GM23248 (cell line): Measurements from ENCODE around the gene CPSF4. TPM values are rescaled to one million over a fixed set of nuclear protein-coding genes. Genes with fewer than 3 reads are reported as not detected.

Experiments used
- DNase-seq: peaks from one replicate; pipeline ENCODE4 v3.0.0-alpha.2; 2015
- H2AFZ ChIP-seq: fragments of 200-600 bp; sonication (generic); 2 replicates; pipeline ENCODE4 v1.6.1; 2016; ENCODE audit warnings: antibody characterized with exemption
- H3F3A ChIP-seq: fragments of 200-600 bp; sonication (generic); 2 replicates; pipeline ENCODE4 v1.6.1; 2016; ENCODE audit warnings: mild to moderate bottlenecking, antibody characterized with exemption, mixed run types; ENCODE audit not compliant: insufficient read depth
- H3K27ac ChIP-seq: fragments of 200-600 bp; sonication (generic); 2 replicates; pipeline ENCODE4 v1.5.1; 2016; ENCODE audit warnings: mild to moderate bottlenecking
- H3K27me3 ChIP-seq: fragments of 200-600 bp; sonication (generic); replicated peaks from 2 replicates; pipeline ENCODE4 v1.6.1; 2016; ENCODE audit warnings: mild to moderate bottlenecking; ENCODE audit not compliant: insufficient read depth
- H3K36me3 ChIP-seq: fragments of 200-600 bp; sonication (generic); 2 replicates; pipeline ENCODE4 v1.6.1; 2016; ENCODE audit warnings: low read depth, mild to moderate bottlenecking
- H3K4me1 ChIP-seq: fragments of 200-600 bp; sonication (generic); 2 replicates; pipeline ENCODE4 v1.6.1; 2016; ENCODE audit warnings: mild to moderate bottlenecking; ENCODE audit not compliant: insufficient read depth
- H3K4me2 ChIP-seq: fragments of 200-600 bp; sonication (generic); one replicate; pipeline ENCODE4 v1.6.1; 2016; ENCODE audit warnings: mild to moderate bottlenecking; ENCODE audit not compliant: unreplicated experiment
- H3K4me3 ChIP-seq: fragments of 200-600 bp; sonication (generic); 2 replicates; pipeline ENCODE4 v1.5.1; 2016; ENCODE audit warnings: mild to moderate bottlenecking
- H3K79me2 ChIP-seq: fragments of 200-600 bp; sonication (generic); 2 replicates; pipeline ENCODE4 v1.6.1; 2016; ENCODE audit warnings: mild to moderate bottlenecking; ENCODE audit not compliant: insufficient read depth
- H3K9ac ChIP-seq: fragments of 200-600 bp; sonication (generic); 2 replicates; pipeline ENCODE4 v1.6.1; 2016; ENCODE audit warnings: mild to moderate bottlenecking
- H3K9me2 ChIP-seq: fragments of 200-600 bp; sonication (generic); 2 replicates; pipeline ENCODE4 v1.6.1; 2016; ENCODE audit warnings: mixed run types, mild to moderate bottlenecking, moderate library complexity; ENCODE audit not compliant: insufficient read depth
- H3K9me3 ChIP-seq: fragments of 200-600 bp; sonication (generic); one replicate; pipeline ENCODE4 v1.6.1; 2017; ENCODE audit warnings: low read depth
- H4K20me1 ChIP-seq: fragments of 200-600 bp; sonication (generic); 2 replicates; pipeline ENCODE4 v1.6.0; 2016; ENCODE audit not compliant: insufficient read depth
- EZH2 ChIP-seq: fragments of 200-600 bp; sonication (generic); IDR thresholded peaks from 2 replicates; pipeline ENCODE4 v1.6.1; 2018; ENCODE audit warnings: antibody characterized with exemption, mild to moderate bottlenecking; ENCODE audit not compliant: insufficient read depth, poor library complexity, severe bottlenecking
- EZH2phosphoT487 ChIP-seq: fragments of 200-600 bp; sonication (generic); IDR thresholded peaks from 2 replicates; pipeline ENCODE4 v1.6.1; 2018; ENCODE audit warnings: antibody characterized with exemption, moderate library complexity, mild to moderate bottlenecking, low read depth; ENCODE audit not compliant: insufficient read depth
- WGBS, 2 experiments: methylation state at CpG; one replicate each; pipeline ENCODE4 v1.1.6; 2015 to 2017; ENCODE audit warnings: low lambda C conversion rate in 2 of 2, low coverage in 1 of 2; ENCODE audit errors: missing lambda C conversion rate in 2 of 2; 5-methylcytosine and 5-hydroxymethylcytosine counted together
- in situ Hi-C: fragments of 300-500 bp; cut with MboI; formaldehyde crosslinking; loops from 2 replicates; pipeline ENCODE4 v1.15.0; 2020
- polyA plus RNA-seq: library from polyadenylated mRNA; unstranded; fragments of >200 nt; fragmentation: Nextera tagmentation; extraction: Ambion mirVana; gene quantifications from 2 replicates; pipeline ENCODE4 v1.2.1, GENCODE V29; 2016
- total RNA-seq: library from RNA; depleted of rRNA; stranded (reverse); fragments of >200 nt; shearing (Covaris generic); gene quantifications from 2 replicates; pipeline ENCODE4 v1.2.3, GENCODE V29; 2014

Gene CPSF4
- total and polyA plus RNA-seq, 2 experiments from 2014 or later: 19.5 to 44.9 TPM

DNA sequence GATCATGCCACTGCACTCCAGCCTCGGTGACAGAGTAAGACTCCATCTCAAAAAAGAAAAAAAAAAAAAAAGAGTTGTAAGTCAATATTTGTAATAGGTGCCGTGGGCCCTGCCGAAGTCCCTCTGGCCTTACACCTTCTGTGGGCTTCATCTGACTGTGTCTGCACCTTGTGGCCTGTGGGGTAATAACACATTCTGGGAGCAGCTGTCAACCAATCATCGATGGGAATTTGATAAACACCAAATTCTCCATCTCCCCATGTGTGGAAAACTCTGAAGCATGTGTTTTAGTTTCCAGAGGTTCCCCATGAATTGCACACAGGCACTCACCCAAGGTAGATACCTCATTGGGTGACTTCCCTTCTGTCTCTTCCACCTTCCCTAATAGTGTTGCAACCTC is 50.5 kb downstream of the CPSF4 start:
- peaks cover 7% of the 10 kb centered on the region; the same call in 1 of the 2 replicates for H3F3A ChIP-seq
- H3K36me3 ChIP-seq: peaks cover 21% of the 10 kb centered on the region

GRCh38 chr7:99490878-99491277 is 52.1 kb downstream of the CPSF4 start:
- H3K9me3 ChIP-seq: no peaks in the 10 kb centered on the region
- peaks cover 7% of the 10 kb centered on the region; the same call in 1 of the 2 replicates for H3F3A ChIP-seq
- TF ChIP-seq EZH2phosphoT487 (no peak), EZH2 (no peak)
- H4K20me1 ChIP-seq: no peaks in the 10 kb centered on the region
- DNase-seq: no peak
- no peaks in the 10 kb centered on the region for H3K9me2 ChIP-seq
- H3K36me3 ChIP-seq: peaks cover 36% of the 10 kb centered on the region
- peaks cover 39% of the 10 kb centered on the region for H3K79me2 ChIP-seq
- in situ Hi-C loops: no loop called here
- 94 to 96% methylated on average over 3 of the region's 3 CpGs for WGBS, 2 experiments
- no peaks in the 10 kb centered on the region for H3K4me1 ChIP-seq
- no peak overlapping the region for H3K4me3 ChIP-seq
- no peak overlapping the region for H3K4me2 ChIP-seq
- no peak overlapping the region for H2AFZ ChIP-seq
- H3K27ac ChIP-seq: no peak overlapping the region
- H3K9ac ChIP-seq: no peak overlapping the region
- no peaks in the 10 kb centered on the region for H3K27me3 ChIP-seq

More for the DNA sequence above, 50.5 kb downstream of the CPSF4 start:
- H3K79me2 ChIP-seq: peaks cover 22% of the 10 kb centered on the region
- 71 to 85% methylated on average over 4 of the region's 4 CpGs for WGBS, 2 experiments
- H3K27ac ChIP-seq: no peak overlapping the region
- H3K4me3 ChIP-seq: no peak overlapping the region
- H2AFZ ChIP-seq: no peak overlapping the region
- DNase-seq: no peak
- H3K4me2 ChIP-seq: no peak overlapping the region
- no peaks in the 10 kb centered on the region for H4K20me1 ChIP-seq
- H3K9ac ChIP-seq: no peak overlapping the region
- H3K9me2 ChIP-seq: no peaks in the 10 kb centered on the region
- in situ Hi-C loops: no loop called here
- TF ChIP-seq EZH2 (no peak), EZH2phosphoT487 (no peak)
- no peaks in the 10 kb centered on the region for H3K27me3 ChIP-seq
- H3K9me3 ChIP-seq: no peaks in the 10 kb centered on the region
- no peaks in the 10 kb centered on the region for H3K4me1 ChIP-seq

DNA sequence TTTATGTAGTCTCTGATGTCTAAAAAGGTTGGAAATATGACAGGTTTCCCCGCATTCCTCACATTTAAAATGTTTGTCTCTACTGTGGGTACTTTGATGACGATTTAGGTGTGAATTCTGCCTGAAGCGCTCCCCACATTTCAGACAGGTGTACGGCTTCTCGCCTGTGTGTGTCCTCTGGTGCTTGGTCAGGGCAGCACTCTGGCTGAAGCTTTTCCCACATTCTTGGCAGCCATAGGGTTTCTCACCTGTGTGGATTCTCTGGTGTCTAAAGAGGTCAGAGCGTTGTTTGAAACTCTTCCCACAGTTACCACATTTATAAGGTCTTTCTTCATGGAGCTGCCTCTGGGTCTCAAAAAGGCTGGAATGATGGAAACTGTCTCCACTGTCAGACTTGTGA is 55.1 kb downstream of the CPSF4 start:
- DNase-seq: no peak
- no peaks in the 10 kb centered on the region for H3K9me2 ChIP-seq
- H3K4me2 ChIP-seq: no peak overlapping the region
- no peak overlapping the region for H3K4me3 ChIP-seq
- H3K36me3 ChIP-seq: peaks cover 40% of the 10 kb centered on the region
- no peak overlapping the region for H2AFZ ChIP-seq
- no peaks in the 10 kb centered on the region for H3K9me3 ChIP-seq
- TF ChIP-seq EZH2phosphoT487: no peak
- TF ChIP-seq EZH2: no peak
- peaks cover 68% of the 10 kb centered on the region for H3K79me2 ChIP-seq
- no peaks in the 10 kb centered on the region for H3K27me3 ChIP-seq
- in situ Hi-C loops: no loop called here
- peaks cover 12% of the 10 kb centered on the region; the same call in 1 of the 2 replicates for H3K4me1 ChIP-seq
- H3K27ac ChIP-seq: no peak overlapping the region
- no peaks in the 10 kb centered on the region; the same call in 1 of the 2 replicates for H4K20me1 ChIP-seq
- 95 to 99% methylated on average over 6 of the region's 6 CpGs for WGBS, 2 experiments
- peaks cover 5% of the 10 kb centered on the region; the same call in 1 of the 2 replicates for H3F3A ChIP-seq
- H3K9ac ChIP-seq: no peak overlapping the region

DNA sequence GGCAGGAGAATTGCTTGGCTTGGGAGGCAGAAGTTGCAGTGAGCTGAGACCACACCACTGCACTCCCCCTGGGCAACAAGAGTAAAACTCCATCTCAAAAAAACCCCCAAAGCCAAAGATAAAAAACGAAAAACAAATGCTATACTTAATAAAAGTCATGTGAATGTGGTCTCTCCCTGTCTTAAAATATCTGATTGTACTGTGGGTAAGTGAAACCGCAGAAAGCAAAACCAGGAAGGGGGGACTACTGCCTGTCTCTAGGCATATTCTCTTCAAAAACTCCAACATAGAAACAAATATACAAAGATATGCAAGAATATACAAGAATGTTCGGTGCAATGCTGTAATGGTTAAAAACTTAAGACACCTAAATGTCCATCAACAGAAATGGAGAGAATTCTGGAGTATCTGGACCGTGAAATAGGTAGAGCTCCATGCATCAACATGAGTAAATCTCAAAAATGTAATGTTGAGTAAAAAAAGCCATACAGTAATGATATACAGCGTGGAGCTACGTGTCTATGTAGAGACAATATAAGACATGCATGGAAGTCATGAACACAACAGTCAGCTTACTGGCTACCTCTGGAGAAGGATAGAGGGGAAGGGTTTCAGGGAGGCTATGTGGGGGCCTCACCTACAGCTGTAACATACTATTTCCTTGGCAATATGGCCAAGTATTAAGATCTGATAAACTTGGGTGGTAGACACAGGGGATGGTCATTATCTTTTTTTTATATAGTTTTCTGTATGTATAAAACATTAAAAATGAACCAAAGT is 59.2 kb downstream of the CPSF4 start:
- no peaks in the 10 kb centered on the region for H3K9me2 ChIP-seq
- DNase-seq: no peak
- H3K9me3 ChIP-seq: no peaks in the 10 kb centered on the region
- H3K4me1 ChIP-seq: peaks cover 12% of the 10 kb centered on the region; the same call in 1 of the 2 replicates
- peak overlapping the region; percentile 88 for H3K9ac ChIP-seq
- no peaks in the 10 kb centered on the region; the same call in 1 of the 2 replicates for H4K20me1 ChIP-seq
- TF ChIP-seq EZH2phosphoT487: no peak
- TF ChIP-seq EZH2: no peak
- no peak overlapping the region for H3K27ac ChIP-seq
- H3K4me2 ChIP-seq: peak overlapping the region; percentile 84
- in situ Hi-C loops: no loop called here
- 71 to 77% methylated on average over 6 of the region's 6 CpGs for WGBS, 2 experiments
- peaks cover 37% of the 10 kb centered on the region for H3K36me3 ChIP-seq
- no peaks in the 10 kb centered on the region for H3K27me3 ChIP-seq
- peaks cover 91% of the 10 kb centered on the region for H3K79me2 ChIP-seq
- H3K4me3 ChIP-seq: peak overlapping the region; percentile 99
- H2AFZ ChIP-seq: no peak overlapping the region
- H3F3A ChIP-seq: peaks cover 11% of the 10 kb centered on the region; the same call in 1 of the 2 replicates
